ENCODE data around the gene CLCN3. TPM values are rescaled to one million over a fixed set of nuclear protein-coding genes. Genes with fewer than 3 reads are reported as not detected.

Gene CLCN3
- total RNA-seq, 1 experiment from 2014 or later = 29.1 TPM

GRCh38 chr4:169698331-169698730, 78.0 kb downstream of the CLCN3 start:
- TF ChIP-seq NFE2L1 (CRISPR knock-in tag; IDR thresholded peaks at IDR 0.05) (no peak), JAZF1 (CRISPR knock-in tag; IDR thresholded peaks at IDR 0.05) (no peak), MLX (CRISPR knock-in tag; IDR thresholded peaks at IDR 0.05) (no peak), AR (CRISPR knock-in tag; IDR thresholded peaks at IDR 0.05) (no peak), JUN (CRISPR knock-in tag; IDR thresholded peaks at IDR 0.05) (no peak), FOXK1 (CRISPR knock-in tag; IDR thresholded peaks at IDR 0.05) (no peak), ZNF219 (CRISPR knock-in tag; IDR thresholded peaks at IDR 0.05; ENCODE audit: borderline replicate concordance) (no peak), PRRX2 (CRISPR knock-in tag; IDR thresholded peaks at IDR 0.05) (no peak), ETV6 (CRISPR knock-in tag; IDR thresholded peaks at IDR 0.05) (no peak), CREM (CRISPR knock-in tag; IDR thresholded peaks at IDR 0.05) (no peak), NFYB (CRISPR knock-in tag; conservative IDR thresholded peaks at IDR 0.05; ENCODE audit: low read depth) (no peak), ZNF317 (CRISPR knock-in tag; IDR thresholded peaks at IDR 0.05; ENCODE audit: borderline replicate concordance, low read depth) (no peak), HMGXB4 (CRISPR knock-in tag; IDR thresholded peaks at IDR 0.05) (no peak), GRHL2 (CRISPR knock-in tag; IDR thresholded peaks at IDR 0.05; ENCODE audit: insufficient replicate concordance, severe bottlenecking) (no peak), HMGA2 (CRISPR knock-in tag; IDR thresholded peaks at IDR 0.05) (no peak), E2F4 (CRISPR knock-in tag; IDR thresholded peaks at IDR 0.05; ENCODE audit: borderline replicate concordance, low read depth) (no peak), MXD4 (CRISPR knock-in tag; IDR thresholded peaks at IDR 0.05; ENCODE audit: borderline replicate concordance) (no peak)
- TF ChIP-seq, protein P1, sequence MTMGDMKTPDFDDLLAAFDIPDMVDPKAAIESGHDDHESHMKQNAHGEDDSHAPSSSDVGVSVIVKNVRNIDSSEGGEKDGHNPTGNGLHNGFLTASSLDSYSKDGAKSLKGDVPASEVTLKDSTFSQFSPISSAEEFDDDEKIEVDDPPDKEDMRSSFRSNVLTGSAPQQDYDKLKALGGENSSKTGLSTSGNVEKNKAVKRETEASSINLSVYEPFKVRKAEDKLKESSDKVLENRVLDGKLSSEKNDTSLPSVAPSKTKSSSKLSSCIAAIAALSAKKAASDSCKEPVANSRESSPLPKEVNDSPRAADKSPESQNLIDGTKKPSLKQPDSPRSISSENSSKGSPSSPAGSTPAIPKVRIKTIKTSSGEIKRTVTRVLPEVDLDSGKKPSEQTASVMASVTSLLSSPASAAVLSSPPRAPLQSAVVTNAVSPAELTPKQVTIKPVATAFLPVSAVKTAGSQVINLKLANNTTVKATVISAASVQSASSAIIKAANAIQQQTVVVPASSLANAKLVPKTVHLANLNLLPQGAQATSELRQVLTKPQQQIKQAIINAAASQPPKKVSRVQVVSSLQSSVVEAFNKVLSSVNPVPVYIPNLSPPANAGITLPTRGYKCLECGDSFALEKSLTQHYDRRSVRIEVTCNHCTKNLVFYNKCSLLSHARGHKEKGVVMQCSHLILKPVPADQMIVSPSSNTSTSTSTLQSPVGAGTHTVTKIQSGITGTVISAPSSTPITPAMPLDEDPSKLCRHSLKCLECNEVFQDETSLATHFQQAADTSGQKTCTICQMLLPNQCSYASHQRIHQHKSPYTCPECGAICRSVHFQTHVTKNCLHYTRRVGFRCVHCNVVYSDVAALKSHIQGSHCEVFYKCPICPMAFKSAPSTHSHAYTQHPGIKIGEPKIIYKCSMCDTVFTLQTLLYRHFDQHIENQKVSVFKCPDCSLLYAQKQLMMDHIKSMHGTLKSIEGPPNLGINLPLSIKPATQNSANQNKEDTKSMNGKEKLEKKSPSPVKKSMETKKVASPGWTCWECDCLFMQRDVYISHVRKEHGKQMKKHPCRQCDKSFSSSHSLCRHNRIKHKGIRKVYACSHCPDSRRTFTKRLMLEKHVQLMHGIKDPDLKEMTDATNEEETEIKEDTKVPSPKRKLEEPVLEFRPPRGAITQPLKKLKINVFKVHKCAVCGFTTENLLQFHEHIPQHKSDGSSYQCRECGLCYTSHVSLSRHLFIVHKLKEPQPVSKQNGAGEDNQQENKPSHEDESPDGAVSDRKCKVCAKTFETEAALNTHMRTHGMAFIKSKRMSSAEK (CRISPR knock-in tag; IDR thresholded peaks at IDR 0.05; ENCODE audit: borderline replicate concordance) = no peak
- TF ChIP-seq, protein P2, sequence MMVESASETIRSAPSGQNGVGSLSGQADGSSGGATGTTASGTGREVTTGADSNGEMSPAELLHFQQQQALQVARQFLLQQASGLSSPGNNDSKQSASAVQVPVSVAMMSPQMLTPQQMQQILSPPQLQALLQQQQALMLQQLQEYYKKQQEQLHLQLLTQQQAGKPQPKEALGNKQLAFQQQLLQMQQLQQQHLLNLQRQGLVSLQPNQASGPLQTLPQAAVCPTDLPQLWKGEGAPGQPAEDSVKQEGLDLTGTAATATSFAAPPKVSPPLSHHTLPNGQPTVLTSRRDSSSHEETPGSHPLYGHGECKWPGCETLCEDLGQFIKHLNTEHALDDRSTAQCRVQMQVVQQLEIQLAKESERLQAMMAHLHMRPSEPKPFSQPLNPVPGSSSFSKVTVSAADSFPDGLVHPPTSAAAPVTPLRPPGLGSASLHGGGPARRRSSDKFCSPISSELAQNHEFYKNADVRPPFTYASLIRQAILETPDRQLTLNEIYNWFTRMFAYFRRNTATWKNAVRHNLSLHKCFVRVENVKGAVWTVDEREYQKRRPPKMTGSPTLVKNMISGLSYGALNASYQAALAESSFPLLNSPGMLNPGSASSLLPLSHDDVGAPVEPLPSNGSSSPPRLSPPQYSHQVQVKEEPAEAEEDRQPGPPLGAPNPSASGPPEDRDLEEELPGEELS (CRISPR knock-in tag; IDR thresholded peaks at IDR 0.05) = no peak
- TF ChIP-seq, protein P3, sequence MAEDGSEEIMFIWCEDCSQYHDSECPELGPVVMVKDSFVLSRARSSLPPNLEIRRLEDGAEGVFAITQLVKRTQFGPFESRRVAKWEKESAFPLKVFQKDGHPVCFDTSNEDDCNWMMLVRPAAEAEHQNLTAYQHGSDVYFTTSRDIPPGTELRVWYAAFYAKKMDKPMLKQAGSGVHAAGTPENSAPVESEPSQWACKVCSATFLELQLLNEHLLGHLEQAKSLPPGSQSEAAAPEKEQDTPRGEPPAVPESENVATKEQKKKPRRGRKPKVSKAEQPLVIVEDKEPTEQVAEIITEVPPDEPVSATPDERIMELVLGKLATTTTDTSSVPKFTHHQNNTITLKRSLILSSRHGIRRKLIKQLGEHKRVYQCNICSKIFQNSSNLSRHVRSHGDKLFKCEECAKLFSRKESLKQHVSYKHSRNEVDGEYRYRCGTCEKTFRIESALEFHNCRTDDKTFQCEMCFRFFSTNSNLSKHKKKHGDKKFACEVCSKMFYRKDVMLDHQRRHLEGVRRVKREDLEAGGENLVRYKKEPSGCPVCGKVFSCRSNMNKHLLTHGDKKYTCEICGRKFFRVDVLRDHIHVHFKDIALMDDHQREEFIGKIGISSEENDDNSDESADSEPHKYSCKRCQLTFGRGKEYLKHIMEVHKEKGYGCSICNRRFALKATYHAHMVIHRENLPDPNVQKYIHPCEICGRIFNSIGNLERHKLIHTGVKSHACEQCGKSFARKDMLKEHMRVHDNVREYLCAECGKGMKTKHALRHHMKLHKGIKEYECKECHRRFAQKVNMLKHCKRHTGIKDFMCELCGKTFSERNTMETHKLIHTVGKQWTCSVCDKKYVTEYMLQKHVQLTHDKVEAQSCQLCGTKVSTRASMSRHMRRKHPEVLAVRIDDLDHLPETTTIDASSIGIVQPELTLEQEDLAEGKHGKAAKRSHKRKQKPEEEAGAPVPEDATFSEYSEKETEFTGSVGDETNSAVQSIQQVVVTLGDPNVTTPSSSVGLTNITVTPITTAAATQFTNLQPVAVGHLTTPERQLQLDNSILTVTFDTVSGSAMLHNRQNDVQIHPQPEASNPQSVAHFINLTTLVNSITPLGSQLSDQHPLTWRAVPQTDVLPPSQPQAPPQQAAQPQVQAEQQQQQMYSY (CRISPR knock-in tag; IDR thresholded peaks at IDR 0.05) = no peak
- H3K27me3 Mint-ChIP-seq (ENCODE audit: low read depth) = no peaks in the 10 kb centered on the region
- DNase-seq (ENCODE audit: low spot score) = no peak
- ChIA-PET POLR2A (interaction anchor here (0.6 kb wide), 1 partner anchor 8 kb away, joined by 5 read pairs; no protein-coding TSS in a partner anchor), CTCF (no interaction called here)
- peaks cover 35% of the 10 kb centered on the region for H3K36me3 Mint-ChIP-seq
- no peak overlapping the region for H3K4me3 Mint-ChIP-seq
- H3K4me1 Mint-ChIP-seq = no peaks in the 10 kb centered on the region
- H3K9me3 Mint-ChIP-seq = peaks cover 4% of the 10 kb centered on the region
- H3K27ac Mint-ChIP-seq = no peak overlapping the region
- ATAC-seq = no peak
